Measurements from ENCODE around the gene SCEL.

The SCEL gene

GRCh38 chr13:77497350-77497749 is 38.2 kb upstream of the SCEL start:
- no peak overlapping the region for H3K4me3 ChIP-seq (ENCODE audit: low read depth, low read length)
- CTCF ChIA-PET, result no interaction called here
- H3K27ac ChIP-seq (ENCODE audit: extremely low read depth, low read depth, low read length), result no peak overlapping the region
- H3K36me3 ChIP-seq (ENCODE audit: control insufficient read depth in 2 of 2, insufficient read depth in 1 of 2, low read length in 2 of 2), result no peaks in the 10 kb centered on the region
- no peak for TF ChIP-seq ZNF501 (tag by site-specific recombination; IDR thresholded peaks at IDR 0.05)
- no peak for TF ChIP-seq ZNF37A (tag by site-specific recombination; IDR thresholded peaks at IDR 0.05)
- TF ChIP-seq GLIS1 (tag by site-specific recombination; IDR thresholded peaks at IDR 0.05), result no peak
- no peak for TF ChIP-seq ZSCAN23 (tag by site-specific recombination; IDR thresholded peaks at IDR 0.05)
- TF ChIP-seq ZNF670 (tag by site-specific recombination; IDR thresholded peaks at IDR 0.05; ENCODE audit: low read depth), result no peak
- no peak for TF ChIP-seq ZNF518A (tag by site-specific recombination; conservative IDR thresholded peaks at IDR 0.05; ENCODE audit: low read depth)
- TF ChIP-seq ZNF473 (tag by site-specific recombination; IDR thresholded peaks at IDR 0.05), result no peak
- no peak for TF ChIP-seq HIC1 (tag by site-specific recombination; IDR thresholded peaks at IDR 0.05)
- no peak for TF ChIP-seq GLIS2 (tag by site-specific recombination; IDR thresholded peaks at IDR 0.05)
- no peak for TF ChIP-seq ZNF76 (tag by site-specific recombination; IDR thresholded peaks at IDR 0.05; ENCODE audit: borderline replicate concordance, low read depth)
- TF ChIP-seq ZNF174 (tag by site-specific recombination; IDR thresholded peaks at IDR 0.05), result no peak
- TF ChIP-seq ZNF843 (tag by site-specific recombination; IDR thresholded peaks at IDR 0.05), result no peak
- no peak for TF ChIP-seq ZFP37 (tag by site-specific recombination; IDR thresholded peaks at IDR 0.05)
- TF ChIP-seq ZFP3 (tag by site-specific recombination; IDR thresholded peaks at IDR 0.05; ENCODE audit: low read depth), result no peak
- no peak for TF ChIP-seq PRDM10 (tag by site-specific recombination; IDR thresholded peaks at IDR 0.05)
- no peak for TF ChIP-seq TCF7L2 (IDR thresholded peaks at IDR 0.05; ENCODE audit: borderline replicate concordance, low read depth, low read length)
- POLR2A ChIA-PET, result no interaction called here
- no peaks in the 10 kb centered on the region for H3K9me3 ChIP-seq (ENCODE audit: control insufficient read depth, insufficient read depth, low read depth, low read length)
- no peaks in the 10 kb centered on the region for H3K4me1 ChIP-seq (ENCODE audit: control insufficient read depth, insufficient read depth, low read length)
